HPDE6-E6E7 (cell line): Measurements from ENCODE around the gene PPP1CA.

Experiments used
- DNase-seq: peaks from one replicate; pipeline ENCODE4 v3.0.0; 2011; ENCODE audit warnings: missing footprints; ENCODE audit errors: extremely low spot score

The PPP1CA gene

GRCh38 chr11:67387069-67387468 lies 14.6 kb downstream of the PPP1CA start:
- no peak for DNase-seq

DNA sequence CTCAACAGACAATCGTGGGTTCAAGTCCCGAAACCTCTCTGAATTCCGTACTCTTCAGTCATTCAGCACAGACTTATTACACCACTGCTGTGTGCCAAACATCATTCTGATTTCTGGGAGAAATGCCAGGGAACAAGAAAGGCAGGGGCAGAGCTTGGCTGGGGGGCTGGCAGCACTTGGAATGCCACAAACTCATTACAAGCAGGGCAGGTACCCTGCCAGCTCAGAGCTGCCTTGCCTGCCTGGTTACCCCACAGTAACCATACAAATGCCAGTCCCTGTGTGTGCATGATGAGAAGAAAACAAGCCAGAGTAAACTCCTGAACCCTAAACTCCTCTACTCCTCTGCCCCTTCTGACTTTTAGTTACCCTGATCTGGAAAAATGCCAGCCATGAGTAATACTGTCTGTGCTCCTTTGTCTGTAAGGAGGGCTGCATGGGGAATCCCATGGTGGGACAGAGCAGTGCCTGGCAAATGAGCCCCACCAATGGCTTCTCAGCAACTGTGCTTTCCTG lies 16.7 kb downstream of the PPP1CA start:
- DNase-seq: no peak

DNA sequence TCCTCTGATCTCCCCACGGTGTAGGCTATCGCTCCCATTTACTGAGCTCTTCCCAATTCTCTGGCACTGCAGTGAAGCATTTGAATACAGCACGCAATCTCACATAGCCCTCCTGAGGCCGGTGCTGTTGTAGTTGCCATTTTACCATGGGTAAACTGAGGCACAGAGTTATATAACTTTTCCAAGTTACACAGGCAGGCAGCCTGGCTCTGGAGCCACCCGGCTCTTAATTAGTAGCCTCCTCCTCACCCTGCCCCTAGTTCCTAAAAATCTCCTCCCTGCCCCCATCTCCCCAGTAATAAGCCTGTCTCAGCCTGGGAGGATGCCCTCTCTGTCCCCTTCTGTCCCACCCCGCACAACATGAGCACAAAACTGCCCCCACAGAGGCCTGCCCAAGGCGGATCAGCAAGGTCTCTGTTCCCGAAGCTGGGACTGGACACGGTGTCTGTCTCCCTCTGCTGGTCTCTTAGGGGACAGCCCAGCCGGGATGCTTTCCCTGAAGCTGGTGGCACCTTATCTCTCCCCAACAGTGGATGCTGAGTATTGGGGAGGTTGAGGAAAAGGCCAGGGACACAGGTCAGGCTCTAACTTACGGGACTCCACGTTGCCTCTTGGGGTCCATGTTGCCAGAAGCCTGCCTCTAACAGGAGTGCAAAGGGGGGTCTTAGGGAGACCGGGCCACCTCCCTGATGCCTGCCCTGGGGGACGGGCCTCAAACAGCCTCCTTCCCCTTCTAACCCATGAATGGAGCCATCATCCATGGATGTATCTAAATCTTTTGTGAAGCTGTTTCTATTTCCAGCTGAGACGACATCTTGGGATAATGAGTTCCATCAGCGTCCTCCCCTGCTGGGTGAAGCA lies 19.2 kb downstream of the PPP1CA start:
- no peak for DNase-seq

DNA sequence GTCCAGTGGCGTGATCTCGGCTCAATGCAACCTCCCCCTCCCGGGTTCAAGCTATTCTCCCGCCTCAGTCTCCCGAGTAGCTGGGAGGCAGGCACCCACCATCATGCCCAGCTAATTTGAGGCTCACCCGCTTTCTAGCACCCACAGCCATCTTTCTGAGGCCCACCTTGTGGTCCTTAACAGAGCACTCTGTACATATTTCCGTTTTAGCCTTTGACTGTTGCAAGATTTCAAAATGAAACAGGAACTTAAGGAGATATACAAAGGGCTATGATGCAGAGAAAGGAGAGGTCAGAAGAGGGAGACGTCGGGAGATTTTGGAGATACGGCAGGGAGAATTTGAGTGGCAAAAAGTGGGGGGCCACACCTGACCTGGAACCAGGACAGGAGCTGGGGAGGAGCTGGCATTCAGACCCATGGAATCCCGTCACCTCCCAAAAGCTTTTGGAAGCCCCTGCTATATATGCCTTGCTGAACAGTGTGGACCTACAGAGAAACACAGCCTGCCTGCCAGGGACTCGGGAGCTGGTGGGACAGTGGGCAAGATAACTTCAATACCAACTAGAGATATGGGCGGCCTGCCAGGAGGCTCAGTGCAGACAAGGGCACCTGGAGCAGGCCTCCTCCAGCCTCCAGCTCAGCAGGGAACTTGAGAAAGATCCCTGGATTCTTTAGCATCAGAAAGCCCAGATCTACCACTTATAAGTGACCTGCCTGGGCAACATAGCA lies 20.2 kb downstream of the PPP1CA start:
- no peak for DNase-seq

DNA sequence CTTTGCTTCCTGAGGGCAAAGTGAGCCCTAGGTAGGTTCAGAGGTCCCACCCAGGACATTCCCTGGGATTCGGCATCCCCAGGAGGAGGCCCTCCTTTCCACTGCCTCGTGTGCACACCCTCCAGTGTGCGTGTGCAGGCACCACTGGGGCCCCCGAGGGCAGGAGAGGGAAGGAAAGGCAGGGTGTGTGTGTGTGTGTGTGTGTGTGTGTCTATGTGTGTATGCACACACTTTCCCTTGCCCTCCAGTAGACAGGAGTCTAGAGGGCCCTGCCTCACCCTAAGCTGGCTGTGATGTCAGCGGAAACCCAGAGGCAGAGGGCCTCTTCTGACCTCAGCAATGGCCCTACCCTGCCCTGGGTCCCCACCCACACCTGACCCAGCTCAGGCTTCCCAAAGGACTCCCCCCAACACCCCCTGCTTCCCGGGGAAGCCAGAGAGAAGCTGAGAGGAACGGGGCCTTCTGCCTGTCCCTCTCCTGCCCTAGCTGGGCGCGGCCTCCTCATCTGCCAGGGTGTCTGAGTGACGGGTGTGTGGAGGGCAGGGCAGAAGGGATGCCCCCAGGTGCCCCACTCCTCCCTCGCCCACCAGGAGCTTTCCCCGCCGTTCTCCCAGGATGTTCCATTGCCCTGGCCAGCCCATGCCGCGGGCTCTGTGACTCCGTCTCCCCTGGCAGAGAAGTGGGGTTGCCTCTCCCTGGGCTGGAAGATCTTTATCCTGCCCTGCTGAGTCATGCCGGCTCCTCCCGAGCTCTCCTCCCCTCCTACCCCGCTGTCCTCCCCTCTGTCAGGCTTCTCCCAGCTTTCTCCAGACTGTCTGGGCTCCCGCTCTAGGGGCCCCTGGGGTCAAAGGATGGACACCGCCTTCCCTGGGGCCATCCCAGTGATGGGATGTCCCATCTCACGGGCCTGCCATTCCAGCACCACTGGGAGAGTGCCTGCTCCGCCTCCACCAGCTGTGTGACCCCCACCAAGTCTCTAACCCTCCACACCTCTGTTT lies 22.3 kb downstream of the PPP1CA start:
- peak; percentile 73 for DNase-seq

- DNase-seq: no peak
These were observed 23.1 kb downstream of the PPP1CA start for GRCh38 chr11:67378544-67378943.

DNA sequence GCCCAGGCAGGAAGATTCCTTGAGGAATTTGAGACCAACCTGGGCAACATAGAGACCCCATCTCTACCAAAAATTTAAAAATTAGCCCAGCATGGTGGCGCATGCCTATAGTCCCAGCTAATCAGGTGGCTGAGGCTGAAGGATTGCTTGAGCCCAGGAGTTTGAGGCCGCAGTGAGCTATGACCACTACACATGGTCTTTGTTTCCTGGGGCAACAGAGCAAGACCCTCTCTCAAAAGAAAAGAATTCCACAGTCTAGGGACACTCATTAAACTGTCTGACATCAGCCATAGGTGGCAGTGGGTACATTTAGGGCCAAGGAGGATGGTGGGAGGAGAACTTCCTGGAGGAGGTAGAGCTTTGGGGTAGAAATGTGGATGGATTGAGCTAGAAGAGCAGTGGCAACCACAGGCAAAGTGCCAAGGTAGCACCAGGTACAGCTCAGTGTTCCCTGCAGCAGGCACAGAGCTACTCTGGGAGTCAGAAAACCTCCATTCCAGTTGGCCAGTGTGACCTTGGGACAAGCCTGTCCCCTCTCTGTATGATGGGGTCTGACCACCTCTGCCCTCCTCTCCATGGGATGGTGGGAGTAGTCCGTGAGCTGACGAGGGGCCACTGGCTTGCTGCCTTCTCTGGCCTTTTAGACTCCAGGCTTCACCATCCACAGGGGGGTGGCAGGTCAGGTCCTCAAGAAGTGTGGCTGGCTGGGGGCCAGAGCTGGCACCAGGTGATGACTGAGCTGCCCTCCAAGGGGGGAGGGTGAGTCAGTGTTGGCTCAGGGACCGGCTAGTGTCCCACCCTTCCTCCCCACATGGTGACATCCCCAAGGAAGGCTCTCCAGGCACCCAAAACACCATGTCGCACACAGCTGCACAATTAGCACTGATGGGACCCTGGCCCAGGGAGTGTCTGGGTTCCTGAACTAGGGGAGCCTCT lies 24.5 kb downstream of the PPP1CA start:
- DNase-seq: no peak

- no peak for DNase-seq
These were observed 25.4 kb downstream of the PPP1CA start for GRCh38 chr11:67376063-67376820.

DNA sequence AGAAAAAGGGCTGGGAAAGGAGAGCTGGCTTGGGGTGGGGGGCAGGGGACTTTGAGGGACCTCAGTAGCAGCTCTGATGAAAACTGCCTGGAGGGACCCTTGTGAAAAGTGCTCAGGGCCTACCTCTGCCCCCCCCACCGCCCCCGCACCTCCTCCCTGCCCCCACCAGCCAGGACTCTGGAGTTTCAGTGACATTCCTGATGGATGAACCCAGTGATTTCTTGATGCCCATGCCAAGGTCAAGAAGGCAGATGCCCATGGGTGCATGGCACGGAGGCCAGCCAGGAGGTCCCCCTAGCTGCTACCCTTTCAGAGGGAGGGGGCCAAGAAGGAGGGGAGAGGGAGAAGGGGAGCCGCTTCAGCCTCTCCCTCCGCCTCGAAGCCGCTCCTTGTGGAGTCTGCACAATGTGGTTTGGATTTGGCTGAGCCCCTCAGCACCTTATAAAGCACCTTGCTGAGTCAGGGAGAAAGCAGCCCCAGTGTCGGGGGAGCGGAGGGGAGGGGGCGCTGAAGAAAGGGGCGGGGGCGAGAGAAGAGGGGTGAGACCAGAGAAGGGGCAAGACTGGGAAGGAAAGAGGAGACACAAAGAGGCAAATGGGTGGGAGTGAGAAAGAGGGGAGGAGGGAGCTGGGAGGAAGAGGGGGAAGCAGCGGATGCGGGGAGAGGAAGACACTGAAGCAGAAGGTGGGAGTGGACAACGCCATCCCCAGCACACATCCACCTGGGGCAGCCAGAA lies 26.2 kb downstream of the PPP1CA start:
- DNase-seq: no peak

DNA sequence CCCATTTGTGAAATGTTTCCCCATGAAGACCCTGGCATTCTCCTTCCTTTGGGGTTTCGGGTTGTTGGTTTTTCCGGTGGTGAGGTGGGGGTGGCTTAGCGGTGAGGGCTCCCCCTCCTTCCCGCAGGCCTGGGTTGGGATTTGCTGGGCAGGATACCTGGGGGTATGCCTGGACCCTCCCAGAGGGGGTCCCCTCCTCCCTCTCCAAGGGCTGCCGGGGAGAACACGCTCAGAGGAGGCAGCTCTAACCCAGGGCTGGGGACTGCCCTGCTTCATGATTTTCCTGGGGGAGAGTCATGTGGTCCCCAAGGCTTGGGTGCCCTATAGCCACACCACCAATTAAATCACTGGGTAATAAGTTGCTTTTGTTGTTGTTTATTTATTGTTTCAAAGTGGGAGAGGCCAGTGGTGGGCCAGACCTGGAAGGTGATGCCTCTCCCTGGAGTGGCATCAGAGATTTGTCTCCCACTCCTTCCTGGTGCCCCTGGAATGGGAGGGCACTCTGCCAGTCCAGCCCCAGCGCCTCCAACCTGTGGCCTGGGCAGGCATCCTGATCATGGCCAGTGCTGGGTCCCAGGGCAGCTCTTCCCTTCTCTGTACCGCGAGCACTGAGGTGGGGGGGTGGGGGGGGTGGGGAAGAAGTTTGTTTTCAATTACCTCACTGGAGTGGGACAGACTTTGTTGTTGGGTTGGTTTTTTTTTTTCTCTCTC lies 26.9 kb downstream of the PPP1CA start:
- DNase-seq: no peak

DNA sequence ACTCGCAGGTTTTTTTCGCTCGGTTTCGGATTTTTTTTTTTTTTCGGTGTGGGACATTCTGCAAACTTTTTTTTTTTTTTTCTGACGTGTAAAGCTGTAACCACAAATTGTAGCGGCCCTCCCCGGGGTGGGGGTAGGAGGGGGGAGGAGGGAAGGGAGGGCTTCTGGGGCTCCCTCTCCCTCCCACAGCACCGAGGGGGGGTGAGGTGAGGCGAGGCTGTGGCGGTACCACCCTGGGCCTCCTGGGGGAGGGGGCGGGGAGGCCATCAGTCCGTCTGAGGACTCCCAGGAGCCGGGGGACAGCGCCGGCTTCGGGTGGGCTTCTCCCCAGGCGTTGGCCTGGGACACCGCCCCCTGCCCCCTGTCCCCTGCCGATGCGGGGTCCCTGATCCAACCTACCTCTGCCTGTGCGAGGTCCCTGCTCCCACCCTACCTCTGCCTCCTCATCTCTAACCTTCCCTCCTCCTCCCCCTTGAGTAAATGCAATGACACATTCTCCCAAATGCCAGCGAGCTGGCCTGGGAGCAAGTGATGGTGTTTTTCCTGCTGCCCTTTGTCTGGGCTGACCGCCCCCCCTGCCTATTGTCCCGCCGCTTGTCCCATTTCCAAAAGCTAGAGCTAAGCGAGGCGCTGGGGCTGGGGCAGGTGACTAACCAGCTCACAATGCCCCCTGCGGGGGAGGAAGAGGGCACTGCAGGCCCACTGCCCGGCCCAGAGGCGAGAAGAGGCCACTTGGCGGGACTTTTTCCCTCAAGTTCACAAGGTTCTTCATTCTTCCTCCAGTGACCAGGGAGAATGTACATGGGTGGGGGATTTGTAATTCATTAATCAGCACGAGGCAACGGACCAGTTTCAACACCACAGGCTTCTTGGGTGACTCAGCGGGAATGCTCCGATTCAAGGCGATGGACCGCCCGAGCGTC lies 27.7 kb downstream of the PPP1CA start:
- peak; percentile 91 for DNase-seq

GRCh38 chr11:67372993-67373647 lies 28.5 kb downstream of the PPP1CA start, which contains the start of gene CLCF1:
TSS of gene CLCF1 (minus strand) at chr11:67373598. CDS start at chr11:67373539, 59 bp downstream.
- no peak for DNase-seq

- no peak for DNase-seq
These were observed 29.2 kb downstream of the PPP1CA start for GRCh38 chr11:67372321-67372992.

- no peak for DNase-seq
These were observed 29.7 kb downstream of the PPP1CA start for GRCh38 chr11:67371911-67372320.

GRCh38 chr11:67371189-67371910 lies 30.3 kb downstream of the PPP1CA start:
- no peak for DNase-seq
